T-helper 2 cell treated with Interferon-gamma antibody and Interleukin-4, amounts not matched to agents 5 μg/mL and 100 μg/mL, for 36 hours (primary cell): ENCODE data around the gene P2RY1.
A peak's percentile ranks its signal among the peaks of the same experiment; 100 is the strongest.
"Not testable (repeated sequence)": the region's sequence is repeated elsewhere in the genome, so short reads cannot be mapped to it uniquely, and the experiment has no call there.

ENCODE experiments used
- DNase-seq: peaks from one replicate; pipeline ENCODE4 v3.0.0; 2021; ENCODE audit warnings: low spot score
- H3K27ac Mint-ChIP-seq: one replicate; pipeline ENCODE4 v1.8.0; 2021; ENCODE audit warnings: mild to moderate bottlenecking, mixed read lengths
- H3K27me3 Mint-ChIP-seq: one replicate; pipeline ENCODE4 v1.8.0; 2021; ENCODE audit warnings: low read depth, mixed read lengths
- H3K36me3 Mint-ChIP-seq: one replicate; pipeline ENCODE4 v1.8.0; 2021; ENCODE audit warnings: low read depth, mixed read lengths
- H3K4me1 Mint-ChIP-seq: one replicate; pipeline ENCODE4 v1.8.0; 2021; ENCODE audit warnings: low read depth, mixed read lengths
- H3K4me3 Mint-ChIP-seq: one replicate; pipeline ENCODE4 v1.8.0; 2022; ENCODE audit warnings: mild to moderate bottlenecking, moderate library complexity, mixed read lengths
- H3K9me3 Mint-ChIP-seq: one replicate; pipeline ENCODE4 v1.8.0; 2021; ENCODE audit warnings: mixed read lengths

The P2RY1 gene

GRCh38 chr3:152828075-152828840, 6.7 kb upstream of the P2RY1 start:
- Mint-ChIP-seq H3K36me3 (no peaks in the 10 kb centered on the region), H3K4me3 (no peak overlapping the region), H3K9me3 (no peaks in the 10 kb centered on the region), H3K27me3 (peaks cover 12% of the 10 kb centered on the region), H3K4me1 (no peaks in the 10 kb centered on the region), H3K27ac (no peak overlapping the region)
- no peak for DNase-seq

GRCh38 chr3:152830245-152830644, 4.7 kb upstream of the P2RY1 start:
- Mint-ChIP-seq H3K9me3 (no peaks in the 10 kb centered on the region), H3K27ac (no peak overlapping the region), H3K4me3 (no peak overlapping the region), H3K27me3 (peaks cover 27% of the 10 kb centered on the region), H3K4me1 (peaks cover 6% of the 10 kb centered on the region), H3K36me3 (no peaks in the 10 kb centered on the region)
- DNase-seq: no peak

GRCh38 chr3:152832046-152832445, 2.9 kb upstream of the P2RY1 start:
- H3K4me3 Mint-ChIP-seq: no peak overlapping the region
- H3K27me3 Mint-ChIP-seq: peaks cover 42% of the 10 kb centered on the region
- no peak for DNase-seq
- no peak overlapping the region for H3K27ac Mint-ChIP-seq
- no peaks in the 10 kb centered on the region for H3K36me3 Mint-ChIP-seq
- H3K4me1 Mint-ChIP-seq: peaks cover 16% of the 10 kb centered on the region
- H3K9me3 Mint-ChIP-seq: no peaks in the 10 kb centered on the region

- H3K4me3 Mint-ChIP-seq: no peak overlapping the region
- H3K36me3 Mint-ChIP-seq: no peaks in the 10 kb centered on the region
- no peak for DNase-seq
- peaks cover 50% of the 10 kb centered on the region for H3K27me3 Mint-ChIP-seq
- H3K9me3 Mint-ChIP-seq: no peaks in the 10 kb centered on the region
- no peak overlapping the region for H3K27ac Mint-ChIP-seq
- peaks cover 19% of the 10 kb centered on the region for H3K4me1 Mint-ChIP-seq
Observed at GRCh38 chr3:152833089-152833488, 1.8 kb upstream of the P2RY1 start.

GRCh38 chr3:152834191-152834775, 648 bp upstream of the P2RY1 start:
- peaks cover 57% of the 10 kb centered on the region for H3K27me3 Mint-ChIP-seq
- no peak for DNase-seq
- H3K36me3 Mint-ChIP-seq: no peaks in the 10 kb centered on the region
- peak overlapping the region; percentile 91 for H3K4me3 Mint-ChIP-seq
- peaks cover 19% of the 10 kb centered on the region for H3K4me1 Mint-ChIP-seq
- H3K9me3 Mint-ChIP-seq: no peaks in the 10 kb centered on the region
- H3K27ac Mint-ChIP-seq: peak overlapping the region; percentile 21

GRCh38 chr3:152835601-152836102, 721 bp downstream of the P2RY1 start:
- Mint-ChIP-seq H3K27me3 (peaks cover 56% of the 10 kb centered on the region), H3K4me1 (peaks cover 19% of the 10 kb centered on the region), H3K4me3 (peak overlapping the region; percentile 83), H3K9me3 (no peaks in the 10 kb centered on the region), H3K36me3 (no peaks in the 10 kb centered on the region), H3K27ac (no peak overlapping the region)
- no peak for DNase-seq

GRCh38 chr3:152836269-152836668, 1.3 kb downstream of the P2RY1 start:
- Mint-ChIP-seq H3K27ac (no peak overlapping the region), H3K27me3 (peaks cover 51% of the 10 kb centered on the region), H3K4me1 (peaks cover 19% of the 10 kb centered on the region), H3K4me3 (peak overlapping the region; percentile 83), H3K36me3 (no peaks in the 10 kb centered on the region), H3K9me3 (no peaks in the 10 kb centered on the region)
- no peak for DNase-seq

- Mint-ChIP-seq H3K4me3 (no peak overlapping the region), H3K4me1 (peaks cover 15% of the 10 kb centered on the region), H3K9me3 (no peaks in the 10 kb centered on the region), H3K36me3 (no peaks in the 10 kb centered on the region), H3K27me3 (peaks cover 38% of the 10 kb centered on the region), H3K27ac (no peak overlapping the region)
- no peak for DNase-seq
Observed at GRCh38 chr3:152839511-152839910, 4.6 kb downstream of the P2RY1 start.

- Mint-ChIP-seq H3K4me1 (peaks cover 8% of the 10 kb centered on the region), H3K9me3 (no peaks in the 10 kb centered on the region), H3K36me3 (no peaks in the 10 kb centered on the region), H3K27ac (no peak overlapping the region), H3K27me3 (peaks cover 27% of the 10 kb centered on the region), H3K4me3 (no peak overlapping the region)
- no peak for DNase-seq
Observed at GRCh38 chr3:152841131-152841530, 6.2 kb downstream of the P2RY1 start.

- no peak for DNase-seq
- Mint-ChIP-seq H3K9me3 (no peaks in the 10 kb centered on the region), H3K27ac (no peak overlapping the region), H3K4me1 (no peaks in the 10 kb centered on the region), H3K36me3 (no peaks in the 10 kb centered on the region), H3K27me3 (peaks cover 14% of the 10 kb centered on the region), H3K4me3 (no peak overlapping the region)
Observed at GRCh38 chr3:152842413-152842812, 7.5 kb downstream of the P2RY1 start.

GRCh38 chr3:152843955-152844354, 9.0 kb downstream of the P2RY1 start:
- peaks cover 6% of the 10 kb centered on the region for H3K27me3 Mint-ChIP-seq
- no peaks in the 10 kb centered on the region for H3K9me3 Mint-ChIP-seq
- no peak overlapping the region for H3K27ac Mint-ChIP-seq
- no peaks in the 10 kb centered on the region for H3K36me3 Mint-ChIP-seq
- H3K4me3 Mint-ChIP-seq: no peak overlapping the region
- H3K4me1 Mint-ChIP-seq: no peaks in the 10 kb centered on the region
- DNase-seq: no peak

- DNase-seq, H3K9me3 Mint-ChIP-seq, H3K36me3 Mint-ChIP-seq, H3K4me1 Mint-ChIP-seq, H3K27me3 Mint-ChIP-seq, H3K27ac Mint-ChIP-seq, H3K4me3 Mint-ChIP-seq: not testable (repeated sequence)
Observed at GRCh38 chr3:152846572-152847202, 11.8 kb downstream of the P2RY1 start.

GRCh38 chr3:152847599-152847998, 12.7 kb downstream of the P2RY1 start:
- H3K36me3 Mint-ChIP-seq, DNase-seq, H3K9me3 Mint-ChIP-seq: not testable (repeated sequence)

GRCh38 chr3:152849996-152850578, 15.2 kb downstream of the P2RY1 start:
- Mint-ChIP-seq H3K27ac (no peak overlapping the region), H3K4me1 (no peaks in the 10 kb centered on the region), H3K36me3 (no peaks in the 10 kb centered on the region), H3K27me3 (peaks cover 6% of the 10 kb centered on the region), H3K4me3 (no peak overlapping the region), H3K9me3 (no peaks in the 10 kb centered on the region)
- DNase-seq: no peak

More at GRCh38 chr3:152847599-152847998, 12.7 kb downstream of the P2RY1 start:
- not testable (repeated sequence) for H3K4me3 Mint-ChIP-seq, H3K27ac Mint-ChIP-seq, H3K4me1 Mint-ChIP-seq, H3K27me3 Mint-ChIP-seq
